SKM-1 (cell line): ENCODE results near the gene SALL1.

ENCODE experiments used
- DNase-seq: peaks from one replicate; lab custom pipeline; 2025; ENCODE audit not compliant: unreplicated experiment; lab: John Stamatoyannopoulos, UW

Gene SALL1

DNA sequence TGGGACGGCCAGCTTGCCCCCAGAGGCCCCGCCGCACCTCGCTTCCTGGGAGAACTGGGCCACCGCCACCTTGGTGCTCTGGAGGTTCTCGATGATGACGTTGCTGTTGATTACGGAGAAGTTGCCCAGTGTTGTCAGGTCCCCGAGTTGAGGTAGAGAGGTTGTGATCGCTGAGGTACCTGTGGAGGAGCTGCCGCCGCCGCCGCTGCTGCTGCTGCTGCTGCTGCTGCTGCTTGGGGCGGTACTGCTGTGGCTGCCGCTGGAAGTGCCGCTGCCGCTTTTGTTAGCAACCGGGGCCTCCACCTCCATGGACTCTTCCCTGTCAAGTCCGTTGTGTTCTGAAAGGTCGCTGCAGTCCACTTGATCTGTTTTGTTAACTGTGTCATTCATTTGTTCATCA is 9.5 kb downstream of the SALL1 start:
- no peak for DNase-seq

GRCh38 chr16:51141106-51141505 is 10.0 kb downstream of the SALL1 start:
- DNase-seq = no peak

DNA sequence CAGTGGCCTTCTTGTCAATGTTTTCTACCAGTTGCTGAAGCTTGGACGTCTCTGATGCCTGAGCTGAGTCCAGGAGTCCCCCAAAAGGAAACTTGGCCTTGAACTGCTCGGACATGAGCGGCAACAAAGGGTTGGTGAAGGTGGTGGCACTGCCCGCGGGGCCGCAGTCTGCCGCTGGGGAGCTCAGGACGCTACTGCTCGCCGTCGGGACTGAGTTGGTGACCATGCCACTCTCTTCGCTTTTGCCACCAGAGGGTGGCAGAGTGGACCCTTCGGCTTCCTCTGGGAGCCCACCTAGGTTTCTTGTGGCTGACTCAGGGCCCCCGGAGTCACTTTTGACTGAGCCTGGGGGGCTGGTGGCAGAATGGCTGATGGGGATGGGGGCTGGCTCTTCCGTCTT is 11.0 kb downstream of the SALL1 start:
- no peak for DNase-seq

GRCh38 chr16:51139568-51139967 is 11.5 kb downstream of the SALL1 start:
- no peak for DNase-seq

GRCh38 chr16:51138178-51138577 is 12.9 kb downstream of the SALL1 start:
- no peak for DNase-seq

GRCh38 chr16:51137097-51137496 is 14.0 kb downstream of the SALL1 start:
- no peak for DNase-seq

GRCh38 chr16:51134876-51135275 is 16.2 kb downstream of the SALL1 start:
- DNase-seq = no peak

DNA sequence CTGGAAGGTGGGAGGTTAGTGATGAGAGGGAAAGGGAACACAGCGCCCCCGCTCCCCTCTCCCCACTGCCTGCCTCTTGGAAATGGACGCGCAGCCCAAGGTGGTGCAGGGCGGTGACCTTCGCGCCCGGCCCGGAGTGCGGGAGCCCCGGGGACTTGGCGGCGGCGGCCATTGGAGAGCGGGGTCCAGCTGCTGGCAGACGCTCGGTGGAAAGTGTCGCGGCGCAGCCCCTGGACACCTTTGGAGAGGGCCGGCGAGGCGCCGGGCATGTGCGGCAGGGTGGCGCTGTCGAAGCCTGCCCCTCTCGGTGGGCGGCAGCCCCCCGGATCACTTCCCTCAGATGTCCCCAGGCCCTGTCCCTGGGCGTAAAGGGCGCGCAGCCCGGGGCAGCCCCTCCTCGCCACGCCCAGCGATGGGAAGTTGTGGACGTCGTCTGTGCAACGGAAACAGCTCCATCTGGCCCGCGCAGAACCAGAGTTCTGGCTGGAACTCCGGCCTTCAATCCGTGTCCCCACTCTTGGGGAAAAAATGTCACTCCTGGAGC is 16.7 kb downstream of the SALL1 start:
- no peak for DNase-seq

- no peak for DNase-seq
Measured at GRCh38 chr16:51133688-51134087, 17.4 kb downstream of the SALL1 start.

- DNase-seq = no peak
Measured at GRCh38 chr16:51133183-51133582, 17.9 kb downstream of the SALL1 start.

DNA sequence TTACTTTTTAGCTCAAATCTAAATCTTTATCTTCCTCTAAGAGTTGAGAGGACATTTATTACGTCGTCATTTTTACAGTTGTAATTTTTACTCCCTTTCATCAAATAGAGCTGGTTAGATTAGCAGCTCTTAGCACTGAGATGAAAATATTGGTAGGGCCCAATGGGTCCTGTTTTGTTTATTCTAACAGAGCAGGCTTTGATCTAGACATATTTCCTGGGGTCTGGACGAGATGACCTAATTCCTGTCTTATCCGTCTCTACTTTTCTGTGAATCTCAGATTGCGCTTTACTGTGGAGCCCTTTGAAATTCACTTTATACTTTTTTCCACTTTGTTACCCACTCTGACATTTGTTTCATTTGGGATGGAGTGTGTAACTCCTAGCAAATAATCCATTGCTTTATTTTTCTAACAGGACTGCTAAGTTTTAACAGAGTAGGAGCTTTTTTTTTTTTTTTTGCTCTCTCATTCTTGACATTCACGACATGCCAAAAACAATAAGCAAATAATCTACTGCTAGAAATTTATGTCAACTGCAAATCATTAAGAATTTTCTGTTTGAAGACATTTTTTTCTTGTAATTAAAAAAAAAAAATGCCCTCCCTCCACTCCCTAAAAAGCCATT is 18.5 kb downstream of the SALL1 start:
- no peak for DNase-seq

- DNase-seq = no peak
Measured at GRCh38 chr16:51131619-51132018, 19.5 kb downstream of the SALL1 start.

DNA sequence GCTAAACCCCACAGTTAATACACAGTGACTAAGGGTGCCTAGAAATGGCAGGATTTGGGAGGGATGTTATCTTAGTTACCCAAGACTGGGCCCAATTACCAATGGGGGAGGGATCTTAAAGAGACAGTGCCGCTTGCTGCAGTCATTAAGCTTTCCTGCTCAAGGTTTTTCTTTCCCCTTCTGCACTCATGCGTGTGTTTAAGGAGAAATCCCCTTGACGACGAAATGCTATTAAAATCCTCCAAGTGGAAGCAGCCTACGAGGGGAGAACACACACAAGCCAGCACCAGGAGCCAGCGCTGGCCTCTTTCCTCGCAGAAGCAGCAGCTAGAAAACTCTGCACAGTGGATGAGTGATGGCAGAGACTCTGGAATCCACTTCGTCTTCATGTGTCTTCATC is 22.0 kb downstream of the SALL1 start:
- DNase-seq = no peak

DNA sequence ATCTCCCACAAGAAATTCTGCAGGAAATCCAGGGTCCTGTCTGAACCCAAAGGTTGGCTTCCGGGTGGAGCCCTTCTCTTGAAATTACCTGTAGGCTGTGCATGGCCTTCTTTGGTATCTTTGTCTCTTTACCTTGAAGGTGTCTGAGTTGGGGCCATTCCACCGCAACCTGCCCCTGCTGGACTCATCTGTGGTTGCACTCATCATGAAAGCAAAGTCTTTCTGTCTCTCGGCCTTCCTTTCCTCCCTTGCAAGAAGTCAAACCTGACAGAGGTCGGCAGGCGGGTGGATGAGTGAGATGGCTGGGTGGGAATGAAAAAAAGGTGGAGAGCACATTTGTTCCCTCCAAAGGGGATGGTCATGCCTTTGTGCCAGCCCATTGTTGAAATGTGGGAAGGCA is 25.1 kb downstream of the SALL1 start:
- DNase-seq = no peak

DNA sequence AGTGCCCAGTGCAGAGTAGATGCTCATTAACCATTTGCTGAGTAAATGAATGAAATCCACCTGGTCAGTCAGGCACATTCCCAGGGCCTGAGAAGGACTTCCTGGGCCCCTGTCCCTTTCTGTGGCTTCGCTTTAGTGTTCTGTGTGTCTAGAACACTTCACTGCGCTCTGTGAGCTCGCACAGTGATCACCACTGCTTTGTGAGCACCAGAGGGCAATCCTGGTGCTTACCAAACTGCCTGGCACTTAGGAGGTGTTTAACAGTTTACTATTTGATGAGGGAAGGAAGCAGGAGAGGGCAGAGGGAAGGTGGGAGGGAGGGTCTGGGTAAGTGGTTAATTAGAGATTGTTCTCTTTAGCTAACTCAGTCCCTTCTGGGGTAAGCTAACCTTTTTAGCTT is 26.2 kb downstream of the SALL1 start:
- no peak for DNase-seq

GRCh38 chr16:51121850-51122249 is 29.2 kb downstream of the SALL1 start:
- DNase-seq = no peak

GRCh38 chr16:51120730-51121347 is 30.2 kb downstream of the SALL1 start:
- DNase-seq = no peak

DNA sequence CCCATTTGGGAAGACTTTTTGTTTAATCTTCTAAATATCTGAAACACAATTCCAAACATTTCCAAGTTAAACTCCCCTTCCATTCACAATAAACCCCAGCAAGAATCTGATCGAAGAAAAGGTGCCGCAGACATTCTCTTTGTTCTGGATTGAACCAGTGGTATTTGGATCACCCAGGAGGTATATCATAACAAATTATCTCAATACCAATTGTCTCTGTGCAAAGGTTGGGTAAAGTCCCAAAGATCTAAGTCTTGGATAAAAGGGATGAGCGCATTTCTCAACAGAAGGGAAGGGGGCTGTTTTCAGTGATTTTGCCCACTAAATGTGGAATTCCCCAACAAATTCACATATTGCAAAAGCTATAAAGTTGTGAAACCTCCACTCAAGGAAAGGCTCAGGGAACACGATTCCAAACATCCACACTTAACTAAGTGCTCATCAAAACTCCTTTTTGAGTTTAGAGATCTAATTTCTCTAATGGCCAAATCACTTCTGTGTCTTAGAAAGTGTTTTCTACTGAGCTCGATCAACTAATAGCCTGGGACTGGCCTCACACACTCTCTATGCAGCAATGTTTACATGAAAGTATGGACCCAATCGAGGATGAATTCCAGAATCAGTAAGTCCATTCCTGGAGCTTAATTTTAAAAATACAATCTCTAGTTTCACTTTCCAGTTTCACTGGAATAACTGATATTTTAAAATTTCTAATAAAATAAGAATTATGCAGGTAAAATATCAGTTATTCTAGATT is 30.9 kb downstream of the SALL1 start:
- no peak for DNase-seq

GRCh38 chr16:51119556-51119955 is 31.5 kb downstream of the SALL1 start:
- DNase-seq = no peak

GRCh38 chr16:51116353-51116752 is 34.7 kb downstream of the SALL1 start:
- DNase-seq = no peak

DNA sequence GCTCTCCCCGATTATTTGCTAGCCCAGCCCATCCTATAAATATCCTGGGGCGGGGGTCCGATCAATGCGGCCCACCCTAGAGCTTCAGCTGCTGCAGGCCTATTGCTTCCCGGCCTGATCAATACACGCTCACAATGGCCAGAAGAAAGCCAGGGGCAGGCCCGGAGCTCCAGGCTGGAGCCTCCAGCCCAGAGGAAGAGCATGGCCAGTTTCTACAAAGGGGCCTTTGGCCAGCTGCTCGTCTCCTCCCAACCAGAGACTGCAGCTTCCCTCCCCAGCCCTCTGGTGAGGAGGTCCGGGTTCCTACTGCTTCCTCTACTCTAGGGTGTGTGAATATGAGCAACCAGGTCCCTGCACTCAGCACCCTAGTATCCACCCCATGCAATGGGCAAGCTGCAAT is 36.7 kb downstream of the SALL1 start:
- DNase-seq = no peak
